Measurements from ENCODE around the gene ATP2B3. TPM values are rescaled to one million over a fixed set of nuclear protein-coding genes. Genes with fewer than 3 reads are reported as not detected.

The ATP2B3 gene
- total and polyA plus RNA-seq, 2 of the 4 experiments (the other 2 are of a cell fraction) = under 0.01 to 0.03 TPM

- no peak for ATAC-seq (ENCODE audit: low read depth)
- H3K14ac ChIP-seq (replicated peaks; ENCODE audit: low read depth, low read length) = no peak overlapping the region
- intact Hi-C loops (cut with micrococcal nuclease) (no loop called here), dilution Hi-C loops (cut with HindIII; ENCODE audit: low sequenced_read_pairs, unreplicated experiment) (no loop called here), in situ Hi-C loops (cut with MboI; ENCODE audit: low sequenced_read_pairs) (no loop called here)
- no peak overlapping the region for H3K27ac ChIP-seq (ENCODE audit: insufficient read depth, low read length)
- DNase-seq = no peak
- no peak overlapping the region for H3K4me2 ChIP-seq (ENCODE audit: low read depth, low read length)
- H3K36me3 ChIP-seq (ENCODE audit: control insufficient read depth, insufficient read depth, low read length) = no peaks in the 10 kb centered on the region
- CTCF ChIA-PET = no interaction called here
- no peaks in the 10 kb centered on the region for H3K9me1 ChIP-seq (ENCODE audit: insufficient read depth, low read length)
- WGBS, 2 experiments (ENCODE audit: extremely low coverage in 2 of 2, insufficient read length in 1 of 2) = 89% methylated on average over 4 of the region's 8 CpGs; no CpG with 5 or more reads in 1 of the 2 experiments
- H4K8ac ChIP-seq (ENCODE audit: low read depth in 2 of 2, low read length in 2 of 2) = no peak overlapping the region
- no peaks in the 10 kb centered on the region for H3K79me1 ChIP-seq (ENCODE audit: low read depth in 1 of 2, low read length in 2 of 2)
- H3K27me3 ChIP-seq (ENCODE audit: control insufficient read depth, insufficient read depth, low read length) = peaks cover 27% of the 10 kb centered on the region
- H2BK15ac ChIP-seq (ENCODE audit: low read depth, low read length) = no peak overlapping the region
- no peak overlapping the region for H2AK5ac ChIP-seq (ENCODE audit: low read depth, low read length)
- no peak for TF ChIP-seq MAFK (IDR thresholded peaks at IDR 0.05; ENCODE audit: low read depth, low read length)
- TF ChIP-seq CTCF (conservative IDR thresholded peaks at IDR 0.05; ENCODE audit: low read depth, low read length) = no peak
- no peak for TF ChIP-seq BHLHE40 (IDR thresholded peaks at IDR 0.05; ENCODE audit: low read depth, low read length)
- no peak for TF ChIP-seq NFE2L2 (IDR thresholded peaks at IDR 0.05; ENCODE audit: low read depth, low read length)
- TF ChIP-seq SMC3 (IDR thresholded peaks at IDR 0.05; ENCODE audit: low read depth, low read length) = no peak
- no peak for TF ChIP-seq RFX5 (IDR thresholded peaks at IDR 0.05; ENCODE audit: low read depth, low read length)
- no peak for TF ChIP-seq USF2 (IDR thresholded peaks at IDR 0.05; ENCODE audit: low read depth, low read length)
- no peak for TF ChIP-seq RAD21 (IDR thresholded peaks at IDR 0.05; ENCODE audit: low read length)
- TF ChIP-seq CHD1 (IDR thresholded peaks at IDR 0.05; ENCODE audit: low read depth, low read length) = no peak
- TF ChIP-seq MXI1 (IDR thresholded peaks at IDR 0.05; ENCODE audit: borderline replicate concordance, low read depth, low read length) = no peak
- no peak for TF ChIP-seq FOS (IDR thresholded peaks at IDR 0.05; ENCODE audit: low read depth, low read length)
- TF ChIP-seq CEBPB (IDR thresholded peaks at IDR 0.05; ENCODE audit: low read depth, low read length) = no peak
- no peak for TF ChIP-seq RCOR1 (IDR thresholded peaks at IDR 0.05; ENCODE audit: insufficient replicate concordance, low read length)
- no peak for TF ChIP-seq POLR2A (IDR thresholded peaks at IDR 0.05; ENCODE audit: low read depth, low read length)
- TF ChIP-seq ELK1 (IDR thresholded peaks at IDR 0.05; ENCODE audit: borderline replicate concordance, low read depth, low read length) = no peak
- no peak for TF ChIP-seq MAZ (IDR thresholded peaks at IDR 0.05; ENCODE audit: borderline replicate concordance, low read depth, low read length)
- H4K5ac ChIP-seq (ENCODE audit: low read depth, low read length) = no peak overlapping the region
- POLR2A ChIA-PET (ENCODE audit: unreplicated experiment) = no interaction called here
- H3K4me1 ChIP-seq (ENCODE audit: control insufficient read depth, insufficient read depth, low read length) = no peaks in the 10 kb centered on the region
- H3K4ac ChIP-seq (ENCODE audit: low read depth, low read length) = no peak overlapping the region
- H3K18ac ChIP-seq (ENCODE audit: low read depth, low read length) = no peak overlapping the region
- H3K23ac ChIP-seq (ENCODE audit: low read depth, low read length) = no peak overlapping the region
- no peak overlapping the region for H2BK120ac ChIP-seq (ENCODE audit: low read depth, low read length)
- H4K20me1 ChIP-seq (ENCODE audit: insufficient read depth, low read length) = no peaks in the 10 kb centered on the region
- H2BK20ac ChIP-seq (ENCODE audit: low read depth, low read length) = no peak overlapping the region
- no TSS peak for BruUV-seq (replicated peaks)
- H2AFZ ChIP-seq (replicated peaks; ENCODE audit: low read length, poor library complexity) = no peak overlapping the region
- no peak overlapping the region for H3K9ac ChIP-seq (ENCODE audit: low read depth, low read length)
- H3K4me3 ChIP-seq (ENCODE audit: insufficient read depth, low read depth, low read length) = no peak overlapping the region
- no peak overlapping the region for H2BK5ac ChIP-seq (ENCODE audit: low read depth, low read length, poor library complexity, severe bottlenecking)
- H3K56ac ChIP-seq (ENCODE audit: extremely low read depth, insufficient read depth, low read length) = no peak overlapping the region
- H3K9me3 ChIP-seq (ENCODE audit: control insufficient read depth, insufficient read depth, low read length) = peaks cover 8% of the 10 kb centered on the region
- no peak overlapping the region for H4K91ac ChIP-seq (ENCODE audit: insufficient read depth, low read depth, low read length)
- no peak overlapping the region for H2AK9ac ChIP-seq (replicated peaks; ENCODE audit: low read depth, low read length, poor library complexity)
Observed at GRCh38 chrX:153628129-153628528, 110.7 kb downstream of the ATP2B3 start.
